HEK293 (cell line): ENCODE measurements around the gene ST3GAL2.

Experiments used
- CTCF ChIA-PET: fragments of 350-600 bp; formaldehyde crosslinking; extraction: SDS; loops from one replicate; lab custom pipeline; 2021; ENCODE audit warnings: antibody characterized with exemption; lab: Yijun Ruan, JAX
- POLR2A ChIA-PET: fragments of 300-600 bp; formaldehyde crosslinking; extraction: SDS; loops from one replicate; lab custom pipeline; 2020; ENCODE audit warnings: antibody characterized with exemption, inconsistent platforms; lab: Yijun Ruan, JAX
- H3K27ac ChIP-seq: fragments of 200-500 bp; sonication (Bioruptor generic); 2 replicates; pipeline ENCODE4 v1.5.1; 2014; ENCODE audit warnings: low read depth, low read length, control low read depth, inconsistent platforms; ENCODE audit errors: extremely low read depth
- H3K36me3 ChIP-seq, 2 experiments: fragments of 200-500 bp in 1 of 2; sonication (Bioruptor generic) in 1 of 2; 1 replicate in 1 of 2; 2 replicates in 1 of 2; pipeline ENCODE4 v1.5.1; 2014 to 2017; ENCODE audit warnings: inconsistent platforms in 2 of 2, low read length in 2 of 2; ENCODE audit not compliant: control insufficient read depth in 2 of 2, insufficient read depth in 1 of 2
- H3K4me1 ChIP-seq: fragments of 200-500 bp; sonication (Bioruptor generic); 2 replicates; pipeline ENCODE4 v1.5.1; 2014; ENCODE audit warnings: mild to moderate bottlenecking, low read length, inconsistent platforms; ENCODE audit not compliant: control insufficient read depth, insufficient read depth
- H3K4me3 ChIP-seq: 2 replicates; pipeline ENCODE4 v1.5.1; 2011; ENCODE audit warnings: low read depth, mild to moderate bottlenecking, control low read depth, low read length, moderate library complexity
- H3K9me3 ChIP-seq: fragments of 200-500 bp; sonication (Bioruptor generic); 2 replicates; pipeline ENCODE4 v1.5.1; 2014; ENCODE audit warnings: low read depth, low read length, inconsistent platforms; ENCODE audit not compliant: control insufficient read depth, insufficient read depth
- ATF2 ChIP-seq: fragments of 450-650 bp; formaldehyde crosslinking; IDR thresholded peaks from 2 replicates; pipeline ENCODE4 v1.5.1; 2016; ENCODE audit warnings: missing biosample characterization, missing genetic modification characterization, low read depth
- BCL11A ChIP-seq: fragments of 450-650 bp; formaldehyde crosslinking; IDR thresholded peaks from 2 replicates; pipeline ENCODE4 v1.5.1; 2016; ENCODE audit warnings: low read depth, missing biosample characterization, missing genetic modification characterization
- KLF1 ChIP-seq: fragments of 450-650 bp; formaldehyde crosslinking; IDR thresholded peaks from 2 replicates; pipeline ENCODE4 v1.5.1; 2016; ENCODE audit warnings: missing biosample characterization, missing genetic modification characterization
- MEIS1 ChIP-seq: sonication (generic); formaldehyde crosslinking; IDR thresholded peaks from 2 replicates; pipeline ENCODE4 v1.8.1; 2022; ENCODE audit warnings: missing genetic modification reagents, mild to moderate bottlenecking, borderline replicate concordance
- PRDM1 ChIP-seq: fragments of 450-650 bp; formaldehyde crosslinking; IDR thresholded peaks from 2 replicates; pipeline ENCODE4; 2016; ENCODE audit warnings: missing biosample characterization, missing genetic modification characterization
- SCRT1 ChIP-seq: fragments of 450-650 bp; formaldehyde crosslinking; IDR thresholded peaks from 2 replicates; pipeline ENCODE4 v1.5.1; 2016; ENCODE audit warnings: missing biosample characterization, missing genetic modification characterization, borderline replicate concordance
- SCRT2 ChIP-seq: fragments of 450-650 bp; formaldehyde crosslinking; IDR thresholded peaks from 2 replicates; pipeline ENCODE4 v1.5.1; 2016; ENCODE audit warnings: missing biosample characterization, missing genetic modification characterization
- ZNF140 ChIP-seq: fragments of 450-650 bp; formaldehyde crosslinking; IDR thresholded peaks from 2 replicates; pipeline ENCODE4 v1.5.1; 2016; ENCODE audit warnings: missing biosample characterization, missing genetic modification characterization
- ZNF221 ChIP-seq: fragments of 450-650 bp; formaldehyde crosslinking; IDR thresholded peaks from 2 replicates; pipeline ENCODE4 v1.5.1; 2017; ENCODE audit warnings: missing biosample characterization, missing genetic modification characterization, borderline replicate concordance
- ZNF292 ChIP-seq: fragments of 450-650 bp; formaldehyde crosslinking; IDR thresholded peaks from 2 replicates; pipeline ENCODE4 v1.5.1; 2016; ENCODE audit warnings: low read depth, missing biosample characterization, missing genetic modification characterization, borderline replicate concordance
- ZNF366 ChIP-seq: fragments of 450-650 bp; formaldehyde crosslinking; conservative IDR thresholded peaks from 2 replicates; pipeline ENCODE4 v1.5.1; 2016; ENCODE audit warnings: missing biosample characterization, missing genetic modification characterization
- ZNF398 ChIP-seq: fragments of 450-650 bp; formaldehyde crosslinking; IDR thresholded peaks from 2 replicates; pipeline ENCODE4 v1.5.1; 2017; ENCODE audit warnings: missing biosample characterization, missing genetic modification characterization
- ZNF449 ChIP-seq: fragments of 450-650 bp; formaldehyde crosslinking; IDR thresholded peaks from 2 replicates; pipeline ENCODE4 v1.5.1; 2017; ENCODE audit warnings: missing biosample characterization, mild to moderate bottlenecking, missing genetic modification characterization, moderate library complexity
- ZNF596 ChIP-seq: fragments of 450-650 bp; IDR thresholded peaks from 2 replicates; pipeline ENCODE4 v1.5.0; 2018; ENCODE audit warnings: missing biosample characterization, mild to moderate bottlenecking, missing genetic modification characterization, moderate library complexity
- ZNF600 ChIP-seq: fragments of 450-650 bp; formaldehyde crosslinking; IDR thresholded peaks from 2 replicates; pipeline ENCODE4 v1.5.1; 2016; ENCODE audit warnings: missing biosample characterization, missing genetic modification characterization
- ZNF658 ChIP-seq: fragments of 450-650 bp; formaldehyde crosslinking; IDR thresholded peaks from 2 replicates; pipeline ENCODE4; 2016; ENCODE audit warnings: missing biosample characterization, missing genetic modification characterization
- ZNF776 ChIP-seq: fragments of 450-650 bp; formaldehyde crosslinking; IDR thresholded peaks from 2 replicates; pipeline ENCODE4 v1.5.0; 2017; ENCODE audit warnings: missing biosample characterization, missing genetic modification characterization, borderline replicate concordance
- ZNF830 ChIP-seq: fragments of 450-650 bp; IDR thresholded peaks from 2 replicates; pipeline ENCODE4 v1.5.0; 2018; ENCODE audit warnings: missing biosample characterization, missing genetic modification characterization, low read depth, mild to moderate bottlenecking, moderate library complexity
- ZNF837 ChIP-seq: fragments of 450-650 bp; formaldehyde crosslinking; IDR thresholded peaks from 2 replicates; pipeline ENCODE4 v1.5.1; 2016; ENCODE audit warnings: missing biosample characterization, missing genetic modification characterization
- ZSCAN23 ChIP-seq: fragments of 450-650 bp; formaldehyde crosslinking; IDR thresholded peaks from 2 replicates; pipeline ENCODE4 v1.5.1; 2016; ENCODE audit warnings: missing biosample characterization, missing genetic modification characterization

Gene ST3GAL2

GRCh38 chr16:70482624-70483023 is 43.7 kb upstream of the ST3GAL2 start:
- ChIA-PET POLR2A (no interaction called here), CTCF (no interaction called here)
- Histone ChIP-seq H3K36me3 (peaks cover 0 to 65% of the 10 kb centered on the region in 2 experiments; a peak in 2 of 3 replicates), H3K4me3 (no peak overlapping the region), H3K27ac (no peak overlapping the region), H3K9me3 (no peaks in the 10 kb centered on the region), H3K4me1 (no peaks in the 10 kb centered on the region)
- TF ChIP-seq SCRT1 (tag by site-specific recombination) (peak; percentile 85; the same call in 1 of the 2 replicates), ZNF830 (tag by site-specific recombination) (no peak), ZNF776 (no peak), ZNF221 (tag by site-specific recombination) (no peak), ZSCAN23 (tag by site-specific recombination) (no peak), ZNF600 (tag by site-specific recombination) (0 out of 2 replicates have a peak, but pooled peaks have one; percentile 23), ZNF837 (tag by site-specific recombination) (no peak), ZNF449 (tag by site-specific recombination) (no peak), ZNF140 (no peak), ZNF658 (tag by site-specific recombination) (no peak), ZNF398 (peak; percentile 39), PRDM1 (tag by site-specific recombination) (peak; percentile 73), SCRT2 (tag by site-specific recombination) (peak; percentile 97)

- H3K27ac ChIP-seq: no peak overlapping the region
- peaks cover 0 to 65% of the 10 kb centered on the region in 2 experiments; a peak in 2 of 3 replicates for H3K36me3 ChIP-seq
- no peaks in the 10 kb centered on the region for H3K4me1 ChIP-seq
- TF ChIP-seq BCL11A (tag by site-specific recombination): no peak
- TF ChIP-seq ZNF366: no peak
- TF ChIP-seq ZNF658 (tag by site-specific recombination): no peak
- TF ChIP-seq ZNF292 (tag by site-specific recombination): no peak
- TF ChIP-seq ATF2: no peak
- TF ChIP-seq MEIS1: no peak
- TF ChIP-seq ZNF596: no peak
- no peak for TF ChIP-seq KLF1 (tag by site-specific recombination)
- ChIA-PET CTCF (no interaction called here), POLR2A (no interaction called here)
- H3K9me3 ChIP-seq: no peaks in the 10 kb centered on the region
- H3K4me3 ChIP-seq: no peak overlapping the region
Measured at GRCh38 chr16:70481929-70482536, 43.1 kb upstream of the ST3GAL2 start.
